ENCODE measurements around the gene ABI3BP.

GRCh38 chr3:101027286-101027685, 34.1 kb upstream of the ABI3BP start:
- no peak for TF ChIP-seq CTCF (IDR thresholded peaks at IDR 0.05)
- TF ChIP-seq POLR2A (IDR thresholded peaks at IDR 0.05), result no peak
